GM04504 (cell line): Measurements from ENCODE around the gene CHRNA4.

Experiments used
- DNase-seq: peaks from one replicate; pipeline ENCODE4 v3.0.0-alpha.2; 2012; ENCODE audit warnings: low read depth

The CHRNA4 gene

DNA sequence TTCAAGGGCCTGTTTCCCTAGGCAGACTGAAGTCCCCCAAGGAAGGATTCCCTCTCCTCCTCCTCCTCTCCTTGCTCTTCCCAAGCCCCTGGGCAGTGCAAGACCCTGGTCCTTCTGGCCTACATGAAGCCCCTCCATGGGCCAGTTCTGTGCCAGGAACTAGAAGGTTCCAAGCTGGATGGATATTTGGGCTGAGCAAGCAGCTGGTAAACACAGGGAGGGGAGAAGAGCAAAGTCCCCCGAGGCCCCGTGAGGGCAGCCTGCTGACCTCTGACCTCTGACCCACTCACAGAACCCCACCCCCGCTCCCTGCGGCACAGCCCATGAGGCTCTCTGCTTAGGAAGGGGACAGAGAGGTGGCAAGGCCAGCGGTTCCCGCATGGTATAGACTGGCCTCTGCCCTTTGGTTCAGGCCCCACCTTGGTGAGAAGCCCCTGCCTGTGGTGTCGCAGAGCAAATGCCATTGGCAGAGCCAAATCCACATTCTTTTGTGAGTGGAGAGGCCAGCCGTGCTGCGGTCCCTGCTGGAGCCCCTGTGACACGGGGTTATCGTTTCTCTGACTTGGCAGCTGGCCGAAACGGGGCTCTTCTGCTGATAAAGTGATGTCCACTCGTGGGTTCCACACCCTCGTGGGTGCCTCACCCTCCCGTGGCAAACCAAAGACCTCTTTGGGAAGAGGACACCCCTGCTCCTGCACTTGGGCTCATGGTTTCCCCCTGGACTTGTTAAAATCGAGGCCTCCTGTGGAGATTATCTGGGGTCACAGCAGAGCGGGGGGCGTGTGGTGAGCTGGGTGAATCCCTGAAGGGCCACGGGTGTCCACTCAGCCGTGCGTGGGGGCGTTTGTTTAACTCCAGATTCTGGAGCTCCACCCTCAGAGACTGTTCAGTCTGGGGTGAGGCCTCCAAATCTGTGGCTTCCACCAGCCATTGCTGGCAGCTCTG lies 2.1 kb upstream of the CHRNA4 start:
- DNase-seq = no peak

DNA sequence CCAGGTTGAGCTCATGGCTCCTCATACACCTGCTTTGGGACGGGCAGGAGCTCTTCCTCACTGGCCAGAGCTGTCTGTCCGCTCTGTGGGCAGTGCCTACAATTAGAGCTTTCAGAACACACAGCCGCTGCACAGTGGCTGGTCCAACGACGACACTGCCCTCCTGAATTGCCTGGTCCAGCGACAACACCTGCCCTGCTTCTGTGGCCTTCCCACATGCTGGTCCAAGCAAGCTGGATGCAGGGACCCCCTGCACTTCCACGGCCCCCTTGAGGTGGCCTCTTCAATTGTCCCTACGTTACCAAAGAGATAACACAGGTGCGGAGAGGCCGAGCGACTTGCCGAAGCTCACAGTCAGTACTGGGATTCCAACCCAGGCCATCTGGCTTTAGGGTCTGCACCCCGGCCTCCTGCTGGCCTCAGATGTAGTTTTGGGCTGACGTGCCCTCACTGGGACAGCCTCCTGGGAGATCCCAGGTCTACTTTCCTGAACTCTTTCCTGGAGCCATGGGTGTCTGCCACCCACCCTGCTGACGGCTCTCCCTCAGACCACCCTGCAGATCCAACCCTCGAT lies 1.4 kb upstream of the CHRNA4 start:
- DNase-seq = no peak

DNA sequence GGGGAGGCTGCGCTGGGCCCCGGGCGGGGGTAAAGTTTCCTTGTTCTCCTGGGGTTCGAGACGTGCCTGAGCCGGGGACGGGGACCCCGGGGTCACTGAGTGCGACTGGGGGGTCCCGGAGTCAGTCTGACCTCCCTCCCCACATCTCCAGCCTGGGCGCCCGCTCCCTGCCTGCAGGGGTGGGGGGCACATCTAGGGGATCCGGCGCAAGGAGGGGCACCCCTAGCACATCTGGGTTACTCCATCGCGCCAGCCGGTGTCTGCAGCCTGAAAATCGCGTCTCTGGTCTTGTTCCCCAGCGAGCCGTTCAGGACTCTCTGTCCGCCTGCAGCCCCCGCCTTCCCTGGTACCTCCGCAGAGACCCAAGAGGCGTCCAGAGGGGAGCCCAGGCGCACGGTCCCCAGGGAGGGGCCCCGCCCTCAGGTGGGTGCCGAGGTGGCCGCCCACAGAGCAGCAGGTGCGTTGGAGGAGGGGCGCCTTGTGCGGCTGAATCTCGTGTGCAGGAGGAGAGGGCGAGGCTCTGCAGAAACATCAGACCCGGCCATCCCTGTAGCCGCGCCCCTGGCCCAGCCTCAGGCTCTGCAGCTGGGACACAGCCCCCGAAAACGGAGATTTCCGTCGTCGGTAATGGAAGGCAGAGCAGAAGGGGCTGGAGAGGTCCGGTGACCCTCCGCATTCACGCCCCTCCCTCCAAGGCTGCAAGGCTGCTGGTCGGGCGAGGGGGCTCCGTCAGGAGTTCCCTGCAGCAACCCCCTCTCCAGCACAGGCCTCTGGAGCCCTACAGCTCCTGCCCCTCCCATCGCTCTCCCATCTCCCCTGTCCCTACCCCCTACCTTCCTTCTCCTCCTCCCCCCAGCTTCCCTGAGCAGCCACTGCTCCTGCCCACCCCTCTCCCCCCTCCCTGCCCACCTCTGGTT lies 628 bp upstream of the CHRNA4 start:
- DNase-seq = no peak

DNA sequence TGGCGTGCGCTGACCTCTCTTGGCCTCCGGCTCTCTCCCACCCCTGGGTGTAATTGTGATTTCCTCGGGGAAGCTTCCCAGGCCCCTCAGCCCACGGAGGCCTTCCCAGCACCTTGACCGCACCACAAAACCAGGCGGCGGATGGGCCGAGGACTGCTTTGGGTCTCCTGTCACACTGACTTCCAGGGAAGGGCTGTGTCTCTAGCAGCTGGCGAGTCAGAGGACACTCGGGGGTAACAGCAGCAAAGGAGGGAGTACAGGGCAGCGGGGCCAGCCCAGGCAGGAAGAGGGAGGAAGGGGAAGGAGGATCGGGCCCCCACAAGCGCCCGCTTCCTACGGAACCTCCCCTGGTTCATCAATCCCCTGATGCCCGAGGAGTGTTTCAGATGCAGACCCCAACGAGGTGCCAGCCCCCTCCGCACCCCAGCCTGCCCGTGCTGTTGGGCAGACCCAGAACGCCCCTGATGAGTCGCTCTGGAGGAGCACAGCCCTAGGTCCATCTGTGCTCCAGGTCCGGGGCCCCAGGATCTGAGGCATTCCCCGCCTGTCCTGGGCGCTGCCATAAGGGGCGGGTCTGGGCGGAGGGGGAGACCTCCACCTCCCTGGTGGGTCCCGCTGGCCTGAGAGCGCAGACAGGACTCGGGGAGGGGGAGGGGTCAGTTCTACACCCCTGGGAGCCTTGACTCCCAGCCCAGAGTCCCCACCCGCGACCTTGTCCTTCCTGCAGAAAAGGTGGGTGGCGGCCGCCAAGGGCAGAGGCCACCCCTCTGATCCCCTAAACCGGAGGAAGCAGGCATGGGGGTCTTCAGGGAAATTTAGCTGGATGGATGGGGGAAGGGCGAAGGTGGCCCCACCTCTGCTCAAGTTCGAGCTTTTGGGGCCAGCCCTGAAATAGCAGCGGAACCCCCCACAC lies 956 bp downstream of the CHRNA4 start:
- no peak for DNase-seq

DNA sequence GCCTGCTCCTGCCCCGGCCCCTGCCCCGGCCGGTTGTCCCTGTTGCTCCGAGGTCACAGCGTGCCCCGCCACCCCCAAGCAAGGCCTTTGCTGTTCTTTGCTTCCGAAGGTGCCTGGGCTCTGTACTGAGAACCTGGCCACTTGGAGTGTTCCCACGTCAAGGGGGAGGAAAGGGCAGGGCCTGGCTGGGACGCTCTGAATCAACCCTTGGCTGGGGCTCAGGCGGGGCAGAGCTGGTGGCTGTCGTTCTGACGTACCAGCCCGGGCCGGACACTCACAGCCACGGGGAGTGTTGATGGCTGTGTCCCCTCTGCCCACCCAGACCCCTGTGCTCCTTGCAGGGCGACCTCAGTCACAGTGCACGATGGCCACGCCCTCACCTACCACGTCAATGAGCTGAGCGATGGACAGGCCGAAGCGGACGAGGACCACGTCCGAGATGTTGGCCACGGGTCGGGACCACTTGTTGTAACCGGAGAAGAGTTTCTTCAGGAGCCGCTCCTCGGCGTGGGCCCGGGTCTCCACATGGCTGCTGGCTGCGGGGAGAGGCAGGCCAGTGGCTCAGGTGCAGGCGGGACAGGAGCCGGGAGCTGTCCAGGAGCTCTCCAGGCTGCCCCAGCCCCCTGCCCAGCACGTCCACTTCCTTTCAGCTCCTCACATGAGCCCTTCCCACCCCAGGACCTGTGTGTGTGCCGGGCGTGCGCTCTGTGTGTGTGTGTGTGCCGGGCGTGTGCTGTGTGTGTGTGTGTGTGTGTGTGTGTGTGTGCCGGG lies 1.8 kb downstream of the CHRNA4 start:
- DNase-seq = no peak

DNA sequence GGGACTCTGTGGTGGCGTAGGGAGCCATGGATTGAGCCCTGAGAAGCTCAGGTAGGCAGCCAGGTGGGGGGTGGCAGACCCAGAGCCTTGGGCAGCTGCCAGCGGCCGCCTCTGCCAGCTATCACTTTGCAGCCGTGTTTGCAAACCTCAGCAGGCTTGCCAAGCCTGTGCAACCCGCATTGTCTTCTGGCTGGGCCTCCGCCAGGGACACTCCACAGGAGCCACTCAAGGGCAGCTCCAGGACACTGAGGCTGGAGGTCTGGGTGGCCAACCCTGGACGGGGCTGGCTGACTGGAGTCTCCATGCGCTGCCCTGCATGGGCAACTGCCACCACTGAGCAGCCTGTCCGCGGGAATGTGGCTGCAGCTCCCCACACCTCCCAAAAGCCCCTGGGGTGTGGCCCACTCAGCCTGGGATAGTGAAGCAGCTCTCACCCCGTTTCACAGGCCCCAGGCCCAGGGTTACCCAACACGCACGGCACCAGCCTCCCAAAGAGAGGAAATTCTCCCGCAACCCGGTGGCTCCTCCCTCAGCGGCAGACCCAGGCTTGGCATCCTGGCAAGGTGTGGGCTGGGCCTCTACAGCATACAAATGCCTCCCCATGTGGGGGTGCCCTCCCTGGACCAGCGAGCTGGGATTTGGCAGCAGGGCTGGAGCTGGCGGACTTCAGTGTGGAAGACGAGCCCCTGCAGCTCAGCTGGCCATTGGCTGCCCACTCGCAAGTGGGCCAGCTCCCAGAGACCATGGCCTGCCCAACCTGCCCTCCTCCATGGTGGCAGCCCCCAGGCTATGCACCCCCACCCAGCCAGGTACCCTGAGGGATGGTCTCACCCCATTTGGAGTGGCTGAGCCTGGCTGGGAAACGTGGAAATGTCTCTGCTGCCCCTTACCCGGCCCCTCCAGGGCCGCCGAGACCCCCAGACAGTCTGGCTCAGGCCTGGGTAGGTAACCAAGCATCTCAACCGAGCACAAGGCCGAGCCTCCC lies 2.9 kb downstream of the CHRNA4 start:
- no peak for DNase-seq

DNA sequence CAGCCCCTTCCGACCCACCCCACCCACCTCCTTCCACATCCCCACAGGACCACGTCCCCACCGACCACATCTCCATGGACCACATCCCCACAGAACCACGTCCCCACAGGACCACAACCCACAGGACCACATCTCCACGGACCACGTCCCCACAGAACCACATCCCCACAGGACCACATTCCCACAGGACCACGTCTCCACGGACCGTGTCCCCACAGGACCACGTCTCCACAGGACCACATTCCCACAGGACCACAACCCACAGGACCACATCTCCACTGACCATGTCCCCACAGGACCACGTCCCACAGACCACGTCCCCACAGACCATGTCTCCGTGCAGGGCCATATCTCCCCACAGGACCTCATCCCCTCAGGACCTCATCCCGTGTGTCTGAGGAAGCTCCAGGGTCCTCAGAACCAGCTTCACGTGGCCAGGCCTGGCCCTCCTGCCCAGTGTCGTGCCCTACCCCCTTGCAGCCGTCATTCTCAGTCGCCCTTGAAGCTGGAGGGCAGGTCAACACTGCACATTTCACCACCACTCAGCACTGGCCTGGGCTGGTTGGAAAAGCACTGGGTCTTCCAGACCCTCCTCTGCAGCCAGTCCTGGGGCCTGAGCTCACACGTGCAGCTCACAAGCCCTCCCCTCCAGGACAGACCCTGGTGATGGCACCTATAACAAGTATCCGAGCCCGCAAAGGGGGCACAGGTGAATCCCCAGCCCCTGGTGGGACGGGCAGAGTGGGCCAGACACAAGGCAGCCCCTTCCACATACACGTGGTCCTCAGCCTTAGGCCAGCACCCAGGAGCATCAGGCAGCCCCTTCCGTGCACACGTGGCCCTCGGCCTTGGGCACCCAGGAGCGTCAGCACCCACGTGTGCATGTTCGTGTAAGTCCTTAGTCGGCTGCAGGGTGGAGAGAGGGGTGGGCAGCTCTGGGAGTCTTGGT lies 3.9 kb downstream of the CHRNA4 start:
- DNase-seq = no peak

DNA sequence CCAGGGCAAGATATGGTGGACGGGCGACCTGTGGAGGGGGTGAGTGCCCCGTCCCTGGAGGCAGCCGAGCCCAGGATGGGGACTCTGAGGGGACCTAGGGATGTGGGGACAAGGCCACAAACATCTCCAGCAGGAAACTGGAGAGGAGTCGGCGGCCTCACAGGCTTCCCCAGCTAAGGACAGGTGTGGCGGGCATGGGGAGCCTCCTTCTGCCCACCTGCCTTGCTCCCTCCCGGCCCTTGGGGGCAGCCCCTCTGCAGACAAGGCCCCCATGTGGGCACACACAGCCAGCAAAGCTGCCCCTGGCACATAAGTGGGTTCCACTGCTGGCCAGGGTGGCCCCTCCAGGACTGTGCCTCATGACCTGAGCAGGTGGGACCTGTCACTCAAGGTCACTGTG lies 4.6 kb downstream of the CHRNA4 start:
- no peak for DNase-seq

DNA sequence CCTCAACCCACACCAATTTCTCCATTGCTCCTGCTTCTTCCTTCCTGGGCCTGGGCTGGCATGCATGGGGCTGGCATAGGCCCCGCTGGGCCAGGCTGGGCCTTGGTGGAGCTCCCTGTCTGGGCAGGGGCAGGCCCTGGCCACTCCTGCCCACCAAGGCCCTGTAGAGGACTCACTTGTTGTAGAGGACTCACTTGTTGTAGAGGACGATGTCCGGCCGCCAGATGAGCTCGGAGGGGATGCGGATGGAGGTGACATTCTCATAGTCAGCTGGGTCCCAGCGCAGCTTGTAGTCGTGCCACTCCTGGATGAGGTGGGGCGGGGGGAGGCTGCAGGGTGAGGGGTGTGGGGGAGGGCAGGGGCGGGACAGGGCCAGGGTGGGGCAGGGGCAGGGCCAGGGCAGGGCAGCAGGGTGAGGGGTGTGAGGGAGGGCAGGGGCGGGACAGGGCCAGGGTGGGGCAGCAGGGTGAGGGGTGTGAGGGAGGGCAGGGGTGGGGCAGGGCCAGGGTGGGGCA lies 5.3 kb downstream of the CHRNA4 start:
- DNase-seq = no peak

DNA sequence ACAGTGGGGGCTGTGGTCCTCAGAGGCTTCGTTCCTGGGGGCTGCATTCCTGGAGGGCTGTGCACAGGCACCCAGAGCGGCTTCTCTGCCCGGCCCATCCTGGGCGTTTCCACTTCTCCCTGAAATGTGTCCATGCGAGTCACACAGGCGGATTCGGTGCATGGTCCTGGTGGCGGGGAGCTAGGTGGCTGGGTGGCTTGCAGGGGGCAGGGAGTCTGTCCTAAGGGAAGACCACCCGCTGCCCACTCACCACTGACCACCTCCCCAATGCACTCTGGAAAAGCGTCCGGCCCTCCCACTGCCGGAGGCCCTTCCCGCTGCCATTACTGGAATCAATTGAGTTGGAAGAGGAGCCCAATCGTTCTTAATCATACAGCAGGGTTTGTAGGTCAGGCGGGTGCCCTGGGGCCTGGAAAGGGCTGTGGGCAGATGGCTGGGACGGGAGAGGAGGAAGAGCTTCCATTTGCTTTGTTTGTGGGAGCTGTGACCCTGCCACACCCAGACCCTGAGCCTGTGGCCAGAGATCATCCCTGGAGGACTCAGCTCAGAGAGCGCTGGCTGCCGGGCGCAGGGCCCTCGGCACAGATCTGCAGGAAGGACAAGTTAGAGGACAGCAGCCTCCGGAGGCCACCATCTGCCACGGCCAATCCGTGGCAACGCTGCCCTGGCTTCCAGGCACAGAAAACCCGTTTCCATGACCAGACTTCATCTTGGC lies 6.4 kb downstream of the CHRNA4 start:
- no peak for DNase-seq

DNA sequence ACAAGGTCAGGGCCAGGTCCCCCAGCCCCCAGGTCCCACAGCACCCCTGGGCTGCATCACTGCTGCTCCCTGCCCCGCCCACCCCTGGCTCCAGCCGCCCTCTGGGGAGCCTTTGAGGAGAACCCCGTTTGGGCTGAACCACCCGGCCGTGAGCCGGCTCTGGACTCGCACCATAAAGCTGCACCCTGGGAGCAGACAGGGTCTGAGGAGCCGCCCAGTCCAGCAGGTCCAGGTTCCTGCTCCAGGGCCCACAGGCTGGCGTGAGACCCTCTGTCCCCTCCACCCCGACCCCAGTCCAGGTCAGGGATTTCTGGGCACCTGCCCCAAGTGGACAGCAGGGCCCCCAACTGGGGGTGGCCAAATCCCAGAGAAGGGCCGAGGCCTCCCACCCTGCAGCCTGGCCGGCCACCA lies 8.3 kb downstream of the CHRNA4 start:
- DNase-seq = no peak

DNA sequence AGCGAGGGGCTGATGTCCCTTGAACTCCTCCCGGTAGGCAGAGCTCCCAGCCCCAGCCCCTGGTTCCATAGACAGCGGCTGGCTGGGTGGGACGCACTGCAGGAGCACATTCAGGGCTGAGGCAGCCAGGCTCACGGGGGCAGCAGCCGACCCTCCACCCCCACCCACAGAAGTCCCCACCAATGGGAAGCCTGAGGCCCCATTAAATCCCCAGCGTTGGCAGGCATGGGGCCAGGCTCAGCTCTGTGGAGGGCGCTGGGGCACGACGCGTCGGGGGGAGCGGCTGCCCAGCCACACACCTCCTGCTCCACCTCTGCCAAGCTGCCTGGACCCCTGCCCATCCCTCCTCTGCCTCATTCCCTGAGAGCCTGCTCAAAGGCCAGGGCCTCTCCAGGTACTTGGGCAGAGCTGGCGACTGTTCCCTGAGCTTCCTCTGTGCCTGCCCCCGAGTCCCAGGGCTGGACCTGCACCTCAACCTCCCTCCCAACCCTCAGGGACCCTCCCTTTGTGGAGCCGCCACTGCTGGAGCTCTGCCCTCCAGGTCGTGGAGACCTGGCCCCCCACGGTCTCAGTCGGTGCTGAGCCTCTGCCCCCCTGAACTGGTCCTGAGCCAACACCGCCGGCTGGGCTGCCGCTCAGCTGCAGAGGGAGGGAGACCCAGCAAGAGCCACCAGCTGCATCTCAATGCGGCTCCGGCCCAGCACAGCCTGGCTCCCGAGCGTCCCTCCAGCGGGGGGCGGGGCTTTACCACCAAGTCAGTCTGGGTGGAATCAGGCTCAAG lies 9.1 kb downstream of the CHRNA4 start:
- DNase-seq = no peak

DNA sequence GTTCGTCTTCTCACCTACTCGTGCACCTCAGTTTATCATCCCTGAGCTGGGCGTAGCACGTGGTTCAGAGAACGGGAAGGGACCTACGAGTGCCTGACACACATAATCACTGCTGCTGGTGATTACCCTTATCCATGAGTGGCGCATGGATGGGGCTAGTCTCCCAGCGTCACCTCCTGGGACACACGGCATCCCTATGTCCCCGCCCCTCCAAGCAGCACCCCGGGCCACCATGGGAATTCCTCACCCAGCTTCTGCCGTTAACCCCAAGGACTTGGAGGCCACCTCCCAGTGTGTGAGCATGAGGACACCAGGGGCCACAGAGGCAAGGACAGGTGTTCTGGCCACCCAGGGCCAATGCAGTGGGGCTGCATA lies 9.8 kb downstream of the CHRNA4 start:
- no peak for DNase-seq

DNA sequence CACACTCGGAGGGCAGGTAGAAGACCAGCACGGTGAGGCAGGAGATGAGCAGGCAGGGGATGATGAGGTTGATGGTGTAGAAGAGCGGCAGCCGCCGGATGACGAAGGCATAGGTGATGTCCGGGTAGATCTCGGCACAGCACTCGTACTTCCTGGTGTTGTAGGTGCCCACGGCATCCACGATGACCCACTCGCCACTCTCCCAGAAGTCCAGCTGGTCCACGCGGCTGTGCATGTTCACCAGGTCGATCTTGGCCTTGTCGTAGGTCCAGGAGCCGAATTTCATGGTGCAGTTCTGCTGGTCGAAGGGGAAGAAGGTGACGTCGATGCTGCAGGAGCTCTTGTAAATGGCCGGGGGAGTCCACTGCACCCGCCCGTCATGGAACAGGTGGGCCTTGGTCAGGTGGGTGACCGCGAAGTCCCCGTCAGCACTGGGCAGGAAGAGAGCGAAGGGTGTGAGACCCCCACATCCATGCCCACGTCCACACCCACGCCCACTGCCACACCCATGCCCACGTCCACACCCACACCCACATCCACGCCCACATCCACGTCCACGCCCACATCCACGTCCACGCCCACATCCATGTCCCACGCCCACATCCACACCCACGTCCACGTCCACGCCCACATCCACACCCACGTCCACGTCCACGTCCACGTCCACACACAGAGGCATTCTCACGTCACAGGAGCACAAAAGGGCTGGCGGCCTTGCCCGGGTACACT lies 10.4 kb downstream of the CHRNA4 start:
- DNase-seq = no peak

DNA sequence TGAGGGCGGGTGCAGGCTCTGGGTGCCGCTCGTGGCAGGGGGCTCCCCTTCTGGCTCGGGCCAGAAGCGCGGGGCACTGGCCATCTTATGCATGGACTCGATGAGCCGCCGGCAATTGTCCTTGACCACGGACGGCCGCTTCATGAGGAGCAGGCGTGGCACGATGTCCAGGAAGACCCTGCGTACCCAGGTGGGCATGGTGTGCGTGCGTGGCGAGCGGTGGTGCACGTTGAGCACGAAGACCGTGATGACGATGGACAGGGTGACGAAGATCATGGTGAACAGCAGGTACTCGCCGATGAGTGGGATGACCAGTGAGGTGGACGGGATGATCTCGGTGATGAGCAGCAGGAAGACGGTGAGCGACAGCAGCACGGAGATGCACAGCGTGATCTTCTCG lies 11.0 kb downstream of the CHRNA4 start:
- no peak for DNase-seq

DNA sequence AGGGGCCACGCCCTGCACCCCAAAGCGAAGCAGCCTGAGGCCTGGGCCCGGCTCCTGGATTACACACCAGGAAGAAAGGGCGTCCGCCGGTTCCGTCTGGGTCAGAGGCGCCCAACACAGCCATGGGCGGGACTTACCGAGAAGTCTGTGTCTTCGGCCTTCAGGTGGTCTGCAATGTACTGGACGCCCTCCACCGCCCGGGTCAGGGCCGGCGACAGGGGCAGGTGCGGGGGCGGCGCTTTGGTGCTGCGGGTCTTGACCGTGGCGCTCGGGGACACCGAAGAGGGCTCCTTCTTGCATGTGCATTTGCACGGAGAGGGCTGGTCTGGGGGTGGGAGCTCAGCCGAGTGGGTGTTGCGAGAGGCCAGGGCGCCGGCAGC lies 11.6 kb downstream of the CHRNA4 start:
- DNase-seq = no peak
